ENCODE results near the gene RREB1.

RREB1 gene

DNA sequence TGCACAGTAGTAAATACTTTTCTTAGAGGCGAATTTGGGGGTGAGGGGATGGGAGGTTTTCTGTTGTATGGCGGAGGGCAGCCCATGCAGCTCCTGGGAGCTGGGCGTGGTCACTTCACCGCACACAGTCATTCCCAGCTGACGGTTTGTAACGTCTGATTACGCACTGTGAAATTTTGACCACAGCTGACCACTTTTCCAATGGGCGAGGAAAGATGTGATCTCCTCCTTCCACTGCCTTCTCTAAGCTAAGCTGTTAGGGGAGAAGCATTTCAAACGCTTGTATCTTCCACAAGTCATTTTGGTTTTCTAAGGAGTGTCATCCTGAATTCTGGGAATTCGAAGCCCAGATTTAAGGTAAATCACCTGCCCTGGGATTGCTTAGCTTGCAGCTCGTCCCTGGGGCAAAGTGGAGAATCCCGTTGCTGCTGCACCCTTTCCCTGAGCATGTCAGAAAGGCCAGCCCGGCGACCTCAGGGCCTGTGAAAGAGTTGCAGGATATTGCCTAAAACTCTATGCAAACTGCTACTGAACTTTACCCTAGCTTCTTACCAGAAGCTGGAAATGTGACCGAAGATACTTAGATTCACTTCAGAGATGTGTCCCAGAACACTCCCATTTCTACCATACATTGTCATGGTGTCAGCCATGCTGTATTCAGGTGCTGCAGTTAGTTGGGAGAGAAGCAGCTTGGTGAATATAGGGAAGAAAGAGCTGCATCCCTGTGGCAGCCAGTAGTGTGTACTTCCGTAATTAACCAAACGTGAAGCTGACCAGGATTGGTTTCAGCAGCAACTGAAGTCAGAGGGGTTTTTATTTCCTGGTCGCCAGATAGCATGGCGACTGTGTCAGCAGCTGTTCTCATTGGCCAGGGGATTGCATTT, 58.9 kb downstream of the RREB1 start:
- no peak for TF ChIP-seq ZFX (IDR thresholded peaks at IDR 0.05)
- TF ChIP-seq, protein P1, sequence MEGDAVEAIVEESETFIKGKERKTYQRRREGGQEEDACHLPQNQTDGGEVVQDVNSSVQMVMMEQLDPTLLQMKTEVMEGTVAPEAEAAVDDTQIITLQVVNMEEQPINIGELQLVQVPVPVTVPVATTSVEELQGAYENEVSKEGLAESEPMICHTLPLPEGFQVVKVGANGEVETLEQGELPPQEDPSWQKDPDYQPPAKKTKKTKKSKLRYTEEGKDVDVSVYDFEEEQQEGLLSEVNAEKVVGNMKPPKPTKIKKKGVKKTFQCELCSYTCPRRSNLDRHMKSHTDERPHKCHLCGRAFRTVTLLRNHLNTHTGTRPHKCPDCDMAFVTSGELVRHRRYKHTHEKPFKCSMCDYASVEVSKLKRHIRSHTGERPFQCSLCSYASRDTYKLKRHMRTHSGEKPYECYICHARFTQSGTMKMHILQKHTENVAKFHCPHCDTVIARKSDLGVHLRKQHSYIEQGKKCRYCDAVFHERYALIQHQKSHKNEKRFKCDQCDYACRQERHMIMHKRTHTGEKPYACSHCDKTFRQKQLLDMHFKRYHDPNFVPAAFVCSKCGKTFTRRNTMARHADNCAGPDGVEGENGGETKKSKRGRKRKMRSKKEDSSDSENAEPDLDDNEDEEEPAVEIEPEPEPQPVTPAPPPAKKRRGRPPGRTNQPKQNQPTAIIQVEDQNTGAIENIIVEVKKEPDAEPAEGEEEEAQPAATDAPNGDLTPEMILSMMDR (conservative IDR thresholded peaks at IDR 0.05): no peak
- no peak overlapping the region for H3K27ac ChIP-seq

DNA sequence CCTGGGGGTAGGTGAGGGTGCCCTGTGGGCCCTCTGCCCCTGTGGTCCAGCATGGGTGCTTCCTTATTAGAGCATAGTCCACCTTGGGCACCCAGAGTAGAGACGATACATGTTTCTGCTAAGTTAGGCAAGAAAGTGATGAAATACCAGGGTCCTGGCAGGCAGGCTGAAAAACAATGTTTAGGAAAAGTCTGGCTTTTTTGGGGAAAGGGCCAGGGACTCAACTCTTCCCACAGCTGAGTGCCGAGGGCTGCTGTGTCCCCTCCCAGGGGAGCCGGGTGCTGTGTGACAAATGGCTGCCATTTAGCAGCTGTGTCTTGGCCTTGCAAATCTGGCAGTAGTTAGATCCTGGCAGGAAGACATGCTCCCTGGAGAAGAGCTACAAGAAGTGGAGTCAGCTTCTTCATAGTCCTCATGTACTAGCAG, 61.5 kb downstream of the RREB1 start:
- H3K27ac ChIP-seq: no peak overlapping the region
- TF ChIP-seq, protein P1 (conservative IDR thresholded peaks at IDR 0.05): no peak
- TF ChIP-seq ZFX (IDR thresholded peaks at IDR 0.05): no peak

DNA sequence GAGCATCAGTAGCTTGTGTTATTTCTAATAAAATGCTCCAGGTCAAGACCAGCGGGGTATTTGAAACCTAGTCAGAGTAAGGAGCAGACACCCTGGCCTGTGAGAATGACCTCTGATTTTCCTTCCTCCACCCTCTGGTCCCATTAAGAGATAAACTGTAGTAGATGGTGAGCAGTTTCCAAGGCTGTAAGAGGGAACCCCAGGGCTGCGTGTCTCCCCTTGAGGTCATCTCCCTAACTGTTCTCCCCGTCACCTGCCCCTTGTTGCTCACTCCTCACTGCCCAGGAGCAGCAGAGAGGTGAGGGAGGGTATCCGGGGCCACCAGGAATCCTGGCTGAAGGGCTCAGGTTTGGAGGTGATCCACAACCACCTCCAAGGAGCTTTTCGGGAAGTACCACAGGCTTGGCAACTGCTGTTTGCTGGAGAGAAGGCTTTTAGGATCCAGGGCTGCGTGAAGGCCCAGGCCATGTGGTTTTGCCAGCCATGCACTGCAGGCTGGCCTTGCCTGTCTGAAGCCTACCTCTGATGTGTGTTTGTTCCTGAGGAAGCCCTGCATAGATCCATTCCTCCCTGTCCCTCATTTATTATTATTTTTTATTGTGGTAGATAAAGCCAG, 62.5 kb downstream of the RREB1 start:
- H3K27ac ChIP-seq: no peak overlapping the region
- TF ChIP-seq, protein P1 (conservative IDR thresholded peaks at IDR 0.05): no peak

- no peak overlapping the region for H3K27ac ChIP-seq
- TF ChIP-seq, protein P1 (conservative IDR thresholded peaks at IDR 0.05): no peak
- no peak for TF ChIP-seq ZFX (IDR thresholded peaks at IDR 0.05)
Observed at GRCh38 chr6:7171119-7171518, 63.4 kb downstream of the RREB1 start.

- H3K27ac ChIP-seq: no peak overlapping the region
- TF ChIP-seq, protein P1 (conservative IDR thresholded peaks at IDR 0.05): no peak
Observed at GRCh38 chr6:7171733-7172132, 64.0 kb downstream of the RREB1 start.

GRCh38 chr6:7172649-7173048, 64.9 kb downstream of the RREB1 start:
- TF ChIP-seq ZFX (IDR thresholded peaks at IDR 0.05): no peak
- TF ChIP-seq, protein P1 (conservative IDR thresholded peaks at IDR 0.05): no peak
- H3K27ac ChIP-seq: no peak overlapping the region

GRCh38 chr6:7173843-7174503, 66.2 kb downstream of the RREB1 start:
- TF ChIP-seq, protein P1 (conservative IDR thresholded peaks at IDR 0.05): no peak
- no peak for TF ChIP-seq ZFX (IDR thresholded peaks at IDR 0.05)
- no peak overlapping the region for H3K27ac ChIP-seq
